HepG2 (cell line): ENCODE results near the gene CHMP1A. TPM values are rescaled to one million over a fixed set of nuclear protein-coding genes. Genes with fewer than 3 reads are reported as not detected.

Experiments
- MATR3 ChIP-seq: sonication (generic); formaldehyde crosslinking; IDR thresholded peaks from 2 replicates; pipeline ENCODE4 v1.4.0; 2020; ENCODE audit warnings: missing genetic modification reagents
- MED8 ChIP-seq: sonication (generic); formaldehyde crosslinking; IDR thresholded peaks from 2 replicates; pipeline ENCODE4 v1.8.1; 2023; ENCODE audit warnings: mild to moderate bottlenecking, missing genetic modification reagents; ENCODE audit not compliant: insufficient replicate concordance
- NCOA2 ChIP-seq: sonication (generic); formaldehyde crosslinking; IDR thresholded peaks from 2 replicates; pipeline ENCODE4 v1.8.0; 2022; ENCODE audit warnings: inconsistent platforms
- NONO ChIP-seq, 2 experiments: fragments of 450-650 bp in 1 of 2; sonication (generic) in 1 of 2; formaldehyde crosslinking in 1 of 2; IDR thresholded peaks in 1 of 2; conservative IDR thresholded peaks in 1 of 2; 2 replicates each; pipeline versions ENCODE4 v1.6.1 to v1.8.0; 2017 to 2022; ENCODE audit warnings: mild to moderate bottlenecking in 1 of 2, missing genetic modification reagents in 1 of 2, moderate library complexity in 1 of 2
- XRCC5 ChIP-seq: fragments of 200-400 bp; formaldehyde crosslinking; optimal IDR thresholded peaks from 2 replicates; pipeline ENCODE3; 2017; ENCODE audit warnings: mild to moderate bottlenecking, low read length
- ZNF24 ChIP-seq: fragments of 450-650 bp; IDR thresholded peaks from 2 replicates; pipeline ENCODE4 v1.6.1; 2017; ENCODE audit warnings: antibody characterized with exemption, mild to moderate bottlenecking
- ZNF784 ChIP-seq: sonication (generic); formaldehyde crosslinking; IDR thresholded peaks from 2 replicates; pipeline ENCODE4 v1.5.1; 2020; ENCODE audit warnings: missing genetic modification reagents, mild to moderate bottlenecking, borderline replicate concordance
- polyA plus RNA-seq, 8 experiments: library from polyadenylated mRNA; depleted of rRNA in 3 of 8; stranded (reverse) in 7 of 8; unstranded in 1 of 8; fragments of >200 nt; fragmentation: Illumina TruSeq in 4 of 8; extraction: Trizol in 4 of 8; gene quantifications; 2 replicates each; pipeline versions ENCODE4 v1.2.1 to v1.2.3, GENCODE V29; 2011 to 2016; ENCODE audit warnings: low read depth in 4 of 8, missing spikeins in 1 of 8, mixed read lengths in 1 of 8; ENCODE audit not compliant: insufficient read depth in 1 of 8
- total RNA-seq, 5 experiments: library from RNA; depleted of rRNA; stranded (reverse); fragments of >200 nt; fragmentation: Illumina TruSeq; extraction: Trizol; gene quantifications; 2 replicates each; pipeline ENCODE4 v1.2.3, GENCODE V29; 2016; ENCODE audit warnings: low read depth in 1 of 5
- TF ChIP-seq, protein P1 (sequence below): IDR thresholded peaks from 2 replicates; pipeline ENCODE4 v1.6.1; 2016; ENCODE audit warnings: low read depth, borderline replicate concordance
- TF ChIP-seq, protein P2 (sequence below): sonication (generic); formaldehyde crosslinking; IDR thresholded peaks from 2 replicates; pipeline ENCODE4 v1.4.0; 2020; ENCODE audit warnings: missing genetic modification reagents
- TF ChIP-seq, protein P3 (sequence below): sonication (generic); formaldehyde crosslinking; IDR thresholded peaks from 2 replicates; pipeline ENCODE4 v1.5.0; 2020; ENCODE audit warnings: mild to moderate bottlenecking, low read depth, missing genetic modification reagents, borderline replicate concordance
- TF ChIP-seq, protein P4 (sequence below): sonication (generic); formaldehyde crosslinking; conservative IDR thresholded peaks from 2 replicates; pipeline ENCODE4 v1.4.0; 2020; ENCODE audit warnings: missing genetic modification reagents
- TF ChIP-seq, protein P5 (sequence below): sonication (generic); formaldehyde crosslinking; IDR thresholded peaks from 2 replicates; pipeline ENCODE4 v1.4.0; 2020; ENCODE audit warnings: missing genetic modification reagents, borderline replicate concordance

CHMP1A gene
- total and polyA plus RNA-seq, 2 of the 13 experiments (the other 11 are each of a cell fraction or from before 2014, with no cell fraction given) = 69.4 to 73.3 TPM

- TF ChIP-seq, protein P1, sequence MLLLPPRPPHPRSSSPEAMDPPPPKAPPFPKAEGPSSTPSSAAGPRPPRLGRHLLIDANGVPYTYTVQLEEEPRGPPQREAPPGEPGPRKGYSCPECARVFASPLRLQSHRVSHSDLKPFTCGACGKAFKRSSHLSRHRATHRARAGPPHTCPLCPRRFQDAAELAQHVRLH (CRISPR knock-in tag) = peak; percentile 83; the same call in 1 of the 2 replicates
- TF ChIP-seq MED8 (peak; percentile 8), ZNF24 (no peak), NCOA2 (CRISPR knock-in tag) (no peak), MATR3 (CRISPR knock-in tag) (no peak), XRCC5 (peak; percentile 49), ZNF784 (CRISPR knock-in tag) (peak; percentile 57; the same call in 1 of the 2 replicates), NONO (IDR thresholded peaks at IDR 0.05) (no peak), NONO (CRISPR knock-in tag; conservative IDR thresholded peaks at IDR 0.05) (0 out of 2 replicates have a peak, but pooled peaks have one; percentile 56)
- TF ChIP-seq, protein P2, sequence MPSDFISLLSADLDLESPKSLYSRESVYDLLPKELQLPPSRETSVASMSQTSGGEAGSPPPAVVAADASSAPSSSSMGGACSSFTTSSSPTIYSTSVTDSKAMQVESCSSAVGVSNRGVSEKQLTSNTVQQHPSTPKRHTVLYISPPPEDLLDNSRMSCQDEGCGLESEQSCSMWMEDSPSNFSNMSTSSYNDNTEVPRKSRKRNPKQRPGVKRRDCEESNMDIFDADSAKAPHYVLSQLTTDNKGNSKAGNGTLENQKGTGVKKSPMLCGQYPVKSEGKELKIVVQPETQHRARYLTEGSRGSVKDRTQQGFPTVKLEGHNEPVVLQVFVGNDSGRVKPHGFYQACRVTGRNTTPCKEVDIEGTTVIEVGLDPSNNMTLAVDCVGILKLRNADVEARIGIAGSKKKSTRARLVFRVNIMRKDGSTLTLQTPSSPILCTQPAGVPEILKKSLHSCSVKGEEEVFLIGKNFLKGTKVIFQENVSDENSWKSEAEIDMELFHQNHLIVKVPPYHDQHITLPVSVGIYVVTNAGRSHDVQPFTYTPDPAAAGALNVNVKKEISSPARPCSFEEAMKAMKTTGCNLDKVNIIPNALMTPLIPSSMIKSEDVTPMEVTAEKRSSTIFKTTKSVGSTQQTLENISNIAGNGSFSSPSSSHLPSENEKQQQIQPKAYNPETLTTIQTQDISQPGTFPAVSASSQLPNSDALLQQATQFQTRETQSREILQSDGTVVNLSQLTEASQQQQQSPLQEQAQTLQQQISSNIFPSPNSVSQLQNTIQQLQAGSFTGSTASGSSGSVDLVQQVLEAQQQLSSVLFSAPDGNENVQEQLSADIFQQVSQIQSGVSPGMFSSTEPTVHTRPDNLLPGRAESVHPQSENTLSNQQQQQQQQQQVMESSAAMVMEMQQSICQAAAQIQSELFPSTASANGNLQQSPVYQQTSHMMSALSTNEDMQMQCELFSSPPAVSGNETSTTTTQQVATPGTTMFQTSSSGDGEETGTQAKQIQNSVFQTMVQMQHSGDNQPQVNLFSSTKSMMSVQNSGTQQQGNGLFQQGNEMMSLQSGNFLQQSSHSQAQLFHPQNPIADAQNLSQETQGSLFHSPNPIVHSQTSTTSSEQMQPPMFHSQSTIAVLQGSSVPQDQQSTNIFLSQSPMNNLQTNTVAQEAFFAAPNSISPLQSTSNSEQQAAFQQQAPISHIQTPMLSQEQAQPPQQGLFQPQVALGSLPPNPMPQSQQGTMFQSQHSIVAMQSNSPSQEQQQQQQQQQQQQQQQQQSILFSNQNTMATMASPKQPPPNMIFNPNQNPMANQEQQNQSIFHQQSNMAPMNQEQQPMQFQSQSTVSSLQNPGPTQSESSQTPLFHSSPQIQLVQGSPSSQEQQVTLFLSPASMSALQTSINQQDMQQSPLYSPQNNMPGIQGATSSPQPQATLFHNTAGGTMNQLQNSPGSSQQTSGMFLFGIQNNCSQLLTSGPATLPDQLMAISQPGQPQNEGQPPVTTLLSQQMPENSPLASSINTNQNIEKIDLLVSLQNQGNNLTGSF (CRISPR knock-in tag) = no peak; the same call in 1 of the 2 replicates
- TF ChIP-seq, protein P3, sequence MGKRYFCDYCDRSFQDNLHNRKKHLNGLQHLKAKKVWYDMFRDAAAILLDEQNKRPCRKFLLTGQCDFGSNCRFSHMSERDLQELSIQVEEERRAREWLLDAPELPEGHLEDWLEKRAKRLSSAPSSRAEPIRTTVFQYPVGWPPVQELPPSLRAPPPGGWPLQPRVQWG (CRISPR knock-in tag) = no peak
- TF ChIP-seq, protein P4, sequence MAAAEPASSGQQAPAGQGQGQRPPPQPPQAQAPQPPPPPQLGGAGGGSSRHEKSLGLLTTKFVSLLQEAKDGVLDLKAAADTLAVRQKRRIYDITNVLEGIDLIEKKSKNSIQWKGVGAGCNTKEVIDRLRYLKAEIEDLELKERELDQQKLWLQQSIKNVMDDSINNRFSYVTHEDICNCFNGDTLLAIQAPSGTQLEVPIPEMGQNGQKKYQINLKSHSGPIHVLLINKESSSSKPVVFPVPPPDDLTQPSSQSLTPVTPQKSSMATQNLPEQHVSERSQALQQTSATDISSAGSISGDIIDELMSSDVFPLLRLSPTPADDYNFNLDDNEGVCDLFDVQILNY (CRISPR knock-in tag) = no peak
- TF ChIP-seq, protein P5, sequence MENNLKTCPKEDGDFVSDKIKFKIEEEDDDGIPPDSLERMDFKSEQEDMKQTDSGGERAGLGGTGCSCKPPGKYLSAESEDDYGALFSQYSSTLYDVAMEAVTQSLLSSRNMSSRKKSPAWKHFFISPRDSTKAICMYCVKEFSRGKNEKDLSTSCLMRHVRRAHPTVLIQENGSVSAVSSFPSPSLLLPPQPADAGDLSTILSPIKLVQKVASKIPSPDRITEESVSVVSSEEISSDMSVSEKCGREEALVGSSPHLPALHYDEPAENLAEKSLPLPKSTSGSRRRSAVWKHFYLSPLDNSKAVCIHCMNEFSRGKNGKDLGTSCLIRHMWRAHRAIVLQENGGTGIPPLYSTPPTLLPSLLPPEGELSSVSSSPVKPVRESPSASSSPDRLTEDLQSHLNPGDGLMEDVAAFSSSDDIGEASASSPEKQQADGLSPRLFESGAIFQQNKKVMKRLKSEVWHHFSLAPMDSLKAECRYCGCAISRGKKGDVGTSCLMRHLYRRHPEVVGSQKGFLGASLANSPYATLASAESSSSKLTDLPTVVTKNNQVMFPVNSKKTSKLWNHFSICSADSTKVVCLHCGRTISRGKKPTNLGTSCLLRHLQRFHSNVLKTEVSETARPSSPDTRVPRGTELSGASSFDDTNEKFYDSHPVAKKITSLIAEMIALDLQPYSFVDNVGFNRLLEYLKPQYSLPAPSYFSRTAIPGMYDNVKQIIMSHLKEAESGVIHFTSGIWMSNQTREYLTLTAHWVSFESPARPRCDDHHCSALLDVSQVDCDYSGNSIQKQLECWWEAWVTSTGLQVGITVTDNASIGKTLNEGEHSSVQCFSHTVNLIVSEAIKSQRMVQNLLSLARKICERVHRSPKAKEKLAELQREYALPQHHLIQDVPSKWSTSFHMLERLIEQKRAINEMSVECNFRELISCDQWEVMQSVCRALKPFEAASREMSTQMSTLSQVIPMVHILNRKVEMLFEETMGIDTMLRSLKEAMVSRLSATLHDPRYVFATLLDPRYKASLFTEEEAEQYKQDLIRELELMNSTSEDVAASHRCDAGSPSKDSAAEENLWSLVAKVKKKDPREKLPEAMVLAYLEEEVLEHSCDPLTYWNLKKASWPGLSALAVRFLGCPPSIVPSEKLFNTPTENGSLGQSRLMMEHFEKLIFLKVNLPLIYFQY (CRISPR knock-in tag) = peak; percentile 22; the same call in 1 of the 2 replicates
Observed at GRCh38 chr16:89701425-89702406, 44.2 kb upstream of the CHMP1A start, which contains the start of gene SPATA2L (continued).
